GM21515 (cell line): ENCODE results near the gene AUTS2.

Source experiments
- ATAC-seq: cut with Tn5 transposase; IDR thresholded peaks from one replicate; pipeline ENCODE4 v1.9.1; 2021; ENCODE audit not compliant: unreplicated experiment

The AUTS2 gene

DNA sequence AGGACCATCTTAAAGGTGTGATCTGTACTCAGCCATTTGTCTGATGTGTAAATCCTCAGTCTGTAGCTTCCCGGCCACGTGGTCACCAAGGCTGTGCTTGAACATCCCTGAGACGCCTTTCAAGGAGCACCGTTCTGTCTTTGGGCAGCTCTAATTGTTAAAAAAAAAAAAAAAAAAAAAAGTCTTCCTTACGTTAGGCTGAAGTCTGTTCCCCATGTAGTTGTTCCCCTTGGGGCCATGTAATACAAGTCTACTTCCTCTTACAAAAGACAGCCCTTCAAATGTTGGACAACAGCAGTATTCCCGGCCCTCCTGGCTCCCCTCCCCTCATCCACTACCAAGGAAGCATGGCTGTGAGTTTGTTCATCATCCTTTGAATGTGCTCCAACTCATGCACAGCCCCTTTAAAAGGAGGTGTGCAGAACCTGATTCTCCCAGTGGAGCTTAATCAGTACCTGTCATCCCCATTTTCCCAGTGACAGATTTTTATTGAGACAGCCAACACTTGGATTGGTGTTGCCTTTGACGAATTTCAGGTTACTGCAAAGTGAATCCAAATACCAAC lies 1141.5 kb downstream of the AUTS2 start:
- ATAC-seq = no peak

GRCh38 chr7:70741666-70742065 lies 1143.4 kb downstream of the AUTS2 start:
- no peak for ATAC-seq

DNA sequence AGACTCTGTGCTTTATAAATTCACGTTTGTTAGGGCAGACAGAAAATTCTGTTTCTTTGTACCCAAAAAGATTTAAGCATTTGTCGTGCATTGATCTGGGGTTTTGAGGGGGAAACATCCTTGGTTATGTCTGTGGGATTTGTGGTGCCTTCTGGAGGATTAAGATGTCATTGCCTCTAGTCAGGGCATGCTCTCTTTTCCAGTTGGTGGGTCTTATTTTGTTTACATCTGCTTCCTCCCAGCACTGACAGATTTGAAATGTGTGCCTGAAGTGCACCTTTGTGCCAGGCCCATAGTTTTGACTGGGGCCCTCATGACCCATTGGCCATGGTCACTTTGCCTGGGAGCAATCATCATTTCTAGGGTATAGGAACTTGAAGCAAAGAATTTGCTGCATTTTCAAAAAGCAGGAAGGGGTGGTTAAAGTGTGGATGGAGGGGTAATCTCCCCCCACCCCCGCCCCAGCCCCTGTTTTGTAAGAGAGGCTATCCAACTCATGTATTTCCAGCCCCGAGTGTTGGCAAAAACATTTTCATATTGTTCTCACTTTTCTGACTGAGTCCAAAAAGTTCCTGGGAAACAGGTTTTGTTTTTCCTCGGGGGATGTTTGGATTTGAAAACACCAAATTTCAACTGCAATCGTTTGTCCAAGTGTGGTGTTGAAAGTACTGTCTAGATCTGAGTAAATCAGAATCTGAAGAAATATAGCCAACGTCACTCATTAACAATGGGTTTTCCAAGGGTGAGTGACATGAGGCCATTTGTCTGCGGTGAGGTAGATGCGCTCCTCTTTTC lies 1145.5 kb downstream of the AUTS2 start:
- no peak for ATAC-seq

GRCh38 chr7:70744492-70744891 lies 1146.2 kb downstream of the AUTS2 start:
- no peak for ATAC-seq

GRCh38 chr7:70749831-70750230 lies 1151.6 kb downstream of the AUTS2 start:
- ATAC-seq = no peak

DNA sequence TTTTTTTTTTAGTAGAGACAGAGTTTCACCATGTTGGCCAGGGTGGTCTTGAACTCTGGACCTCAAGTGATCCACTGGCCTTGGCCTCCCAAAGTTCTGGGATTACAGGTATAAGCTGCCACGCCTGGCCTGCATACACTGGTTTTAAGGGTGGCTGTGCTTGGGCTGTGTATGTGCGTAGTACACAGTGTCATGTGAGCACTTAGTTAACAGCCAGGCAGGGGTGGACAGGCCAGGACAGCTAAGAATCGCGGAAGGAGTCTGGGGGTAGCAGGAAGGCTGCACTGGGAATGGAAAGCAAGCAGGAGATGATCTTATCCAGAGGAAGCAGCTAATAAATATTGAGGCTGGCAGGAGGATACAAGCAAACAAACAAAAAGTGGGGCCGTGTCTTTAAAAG lies 1153.6 kb downstream of the AUTS2 start:
- ATAC-seq = no peak

DNA sequence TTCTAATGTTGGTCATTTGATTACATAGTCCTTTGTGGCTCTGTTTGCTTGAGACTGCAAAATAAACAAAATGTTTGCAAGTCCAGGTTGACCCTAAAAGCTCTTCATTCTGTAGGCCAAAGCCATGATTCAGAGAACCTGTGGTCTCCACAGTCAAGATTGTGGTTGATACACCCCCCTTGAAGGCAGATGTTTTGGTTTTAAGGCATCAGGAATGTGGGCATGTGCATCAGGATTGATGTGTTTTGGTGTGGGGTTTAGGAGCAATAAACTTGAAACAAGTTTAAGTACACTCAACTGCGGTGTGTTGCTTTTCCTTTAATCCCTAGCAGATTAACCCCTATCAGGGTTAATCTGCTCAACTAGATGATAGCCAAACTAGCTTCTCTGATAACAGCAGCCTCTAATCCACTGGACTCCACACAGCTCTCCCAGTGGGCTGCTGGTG lies 1154.5 kb downstream of the AUTS2 start:
- ATAC-seq = no peak

- ATAC-seq = no peak
Observed at GRCh38 chr7:70756789-70757188, 1158.5 kb downstream of the AUTS2 start.

DNA sequence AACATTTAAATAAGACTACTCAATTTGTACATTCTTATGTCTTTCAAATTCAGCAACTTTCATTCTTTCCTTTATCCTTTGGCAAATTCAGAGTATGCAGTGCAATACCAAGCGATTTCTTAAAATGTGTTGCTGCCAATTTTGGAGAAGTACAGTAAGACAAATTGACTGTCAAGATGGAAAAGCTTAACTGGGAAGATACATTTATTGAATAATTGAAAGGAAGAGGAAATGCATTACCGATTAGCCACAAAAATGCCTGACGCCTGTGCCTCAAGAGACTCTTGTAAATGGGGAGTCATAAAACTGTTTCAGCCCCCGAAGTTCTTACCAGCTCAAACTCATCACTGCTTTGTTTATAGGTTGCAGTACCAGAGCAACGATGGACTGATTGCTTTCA lies 1160.4 kb downstream of the AUTS2 start:
- no peak for ATAC-seq

GRCh38 chr7:70759674-70760073 lies 1161.4 kb downstream of the AUTS2 start:
- ATAC-seq = no peak

- no peak for ATAC-seq
Observed at GRCh38 chr7:70761711-70762328, 1163.5 kb downstream of the AUTS2 start.

DNA sequence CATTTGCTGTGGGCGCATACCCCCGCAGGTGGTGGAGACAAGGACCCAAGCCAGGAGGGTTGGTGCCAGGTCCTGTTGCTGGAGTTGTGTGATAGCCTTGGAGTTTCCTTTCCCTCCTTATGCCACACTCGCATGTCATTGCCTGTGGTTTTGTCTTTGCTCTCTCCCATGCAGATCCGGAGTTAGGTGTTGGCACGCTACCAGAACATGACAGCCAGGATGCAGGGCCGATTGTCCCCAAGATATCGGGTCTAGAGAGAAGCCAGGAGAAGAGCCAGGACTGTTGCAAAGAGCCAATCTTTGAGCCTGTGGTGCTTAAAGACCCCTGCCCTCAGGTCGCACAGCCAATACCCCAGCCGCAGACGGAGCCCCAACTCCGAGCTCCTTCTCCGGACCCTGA lies 1164.4 kb downstream of the AUTS2 start:
- no peak for ATAC-seq

DNA sequence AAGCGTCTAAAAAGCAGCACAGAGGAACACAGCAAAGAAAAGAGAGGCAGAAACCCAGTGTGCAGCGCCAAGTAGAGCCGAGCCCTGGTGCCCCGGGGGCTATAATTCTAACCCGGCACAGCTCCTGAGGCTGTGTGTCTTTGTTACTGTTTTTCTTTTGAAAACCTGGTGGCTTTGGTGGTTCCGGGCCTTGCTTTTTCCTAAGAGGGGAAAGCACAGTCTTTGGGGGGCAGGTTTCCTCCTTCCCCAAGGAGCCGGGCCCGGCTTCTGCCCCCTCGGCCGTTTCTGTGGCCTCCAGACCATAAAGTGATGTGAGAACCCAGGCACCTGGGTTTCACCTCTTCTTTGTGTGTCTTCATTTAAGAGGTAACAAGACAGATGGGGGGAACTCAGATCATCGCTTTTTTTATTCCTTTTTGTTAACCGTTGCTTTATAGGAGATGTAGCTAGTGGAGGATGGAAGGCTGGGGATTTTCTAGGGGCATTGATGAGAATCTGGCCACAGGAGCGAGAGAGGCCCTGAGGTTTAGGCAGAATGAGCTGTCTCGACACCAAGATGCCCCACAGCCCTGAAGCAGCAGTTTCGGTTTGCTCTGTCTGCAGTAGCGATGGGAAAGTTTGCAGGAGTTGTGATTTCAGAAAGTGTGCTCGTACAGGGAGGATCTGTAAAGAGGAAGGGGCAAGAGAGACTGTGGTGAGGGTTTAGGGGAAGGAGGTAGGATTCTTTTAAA lies 1165.9 kb downstream of the AUTS2 start:
- ATAC-seq = peak; percentile 79

DNA sequence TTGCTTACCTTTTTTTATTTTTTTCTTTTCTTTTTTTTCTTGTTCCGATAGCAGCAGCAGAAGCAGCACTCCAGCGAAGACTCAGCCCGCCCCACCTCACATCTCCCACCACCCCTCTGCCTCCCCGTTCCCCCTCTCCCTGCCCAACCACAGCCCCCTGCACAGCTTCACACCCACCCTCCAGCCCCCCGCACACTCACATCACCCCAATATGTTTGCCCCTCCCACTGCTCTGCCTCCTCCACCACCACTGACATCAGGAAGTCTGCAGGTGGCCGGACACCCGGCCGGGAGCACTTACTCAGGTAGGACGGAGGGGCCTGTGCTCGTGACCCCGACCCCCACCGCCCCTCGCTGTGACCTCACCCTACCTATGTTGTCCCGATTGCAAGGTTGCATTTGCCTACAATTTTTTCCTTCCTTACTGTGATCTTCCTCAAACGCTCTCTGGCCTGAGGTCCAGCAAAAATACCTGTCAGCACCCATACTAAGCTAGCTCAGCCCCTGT lies 1166.5 kb downstream of the AUTS2 start:
- ATAC-seq = no peak

DNA sequence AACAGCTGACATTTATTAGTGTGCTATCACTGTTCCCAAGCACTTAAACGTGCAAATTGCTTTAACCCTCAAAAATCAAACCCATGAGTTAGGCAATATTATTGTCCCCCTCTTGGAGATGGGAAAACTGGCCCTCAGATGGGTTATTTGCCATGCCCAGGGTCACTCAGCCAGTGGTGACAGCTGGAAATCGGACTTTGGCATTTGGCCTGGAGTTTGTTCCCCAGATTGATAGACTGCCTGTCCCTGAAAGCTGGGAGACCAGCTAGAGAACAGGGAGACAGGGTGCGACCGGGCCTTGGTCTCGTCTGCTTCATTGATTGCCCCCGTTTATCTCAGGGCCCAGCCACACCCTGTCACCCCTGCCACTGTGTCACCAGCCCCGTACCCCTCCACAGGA lies 1167.4 kb downstream of the AUTS2 start:
- ATAC-seq = no peak

GRCh38 chr7:70766109-70766508 lies 1167.8 kb downstream of the AUTS2 start:
- ATAC-seq = no peak

- no peak for ATAC-seq
Observed at GRCh38 chr7:70766694-70767093, 1168.4 kb downstream of the AUTS2 start.

DNA sequence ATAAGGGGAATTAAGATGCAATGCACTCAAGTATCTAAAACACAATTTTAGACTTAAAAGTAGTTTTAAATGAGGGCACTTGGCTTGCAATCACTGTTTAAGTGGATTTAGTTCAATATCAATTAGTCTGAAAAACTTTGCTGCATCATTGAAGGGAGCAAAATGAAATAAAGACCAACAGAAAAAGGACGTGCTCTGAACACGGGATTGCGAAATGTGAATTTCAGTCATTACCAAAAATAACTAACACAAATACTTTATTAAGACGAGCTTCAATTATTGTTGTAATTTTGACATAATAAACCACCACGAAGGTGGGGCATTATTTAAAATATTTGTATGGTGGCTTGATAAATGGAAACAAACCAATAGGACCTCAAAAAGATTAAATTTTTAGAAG lies 1171.9 kb downstream of the AUTS2 start:
- ATAC-seq = no peak

- ATAC-seq = no peak
Observed at GRCh38 chr7:70771451-70771850, 1173.2 kb downstream of the AUTS2 start.

GRCh38 chr7:70772891-70773290 lies 1174.6 kb downstream of the AUTS2 start:
- ATAC-seq = no peak

DNA sequence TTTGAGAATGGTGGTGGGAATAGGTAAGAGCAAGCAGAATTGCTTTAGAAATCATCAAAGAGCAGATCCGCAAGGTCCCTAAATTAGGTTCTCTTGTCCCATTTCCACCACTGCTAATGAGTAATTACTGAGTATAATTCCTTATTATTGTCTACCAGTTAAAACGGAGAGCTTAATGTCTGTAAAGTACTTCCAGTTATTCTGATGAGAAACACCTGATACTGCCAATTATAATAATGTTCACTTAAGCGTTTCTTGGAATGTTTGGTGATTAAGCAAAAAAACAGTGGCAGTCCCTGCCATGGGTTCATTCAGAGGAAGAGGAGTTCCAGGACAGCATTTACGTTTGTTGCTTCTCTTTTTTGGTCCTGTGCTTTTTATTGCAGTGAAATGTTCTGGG lies 1175.1 kb downstream of the AUTS2 start:
- no peak for ATAC-seq
